Kidney epithelial cell (primary cell): Measurements from ENCODE around the gene VAC14. TPM values are rescaled to one million over a fixed set of nuclear protein-coding genes. Genes with fewer than 3 reads are reported as not detected.

ENCODE experiments used
- DNase-seq: peaks from one replicate; pipeline ENCODE4 v3.0.0-alpha.2; 2010; ENCODE audit warnings: low read depth
- H3K27me3 ChIP-seq: 2 replicates; pipeline ENCODE4 v1.6.0; 2011; ENCODE audit warnings: low read length; ENCODE audit not compliant: control insufficient read depth, insufficient read depth
- H3K36me3 ChIP-seq: 2 replicates; pipeline ENCODE4 v1.5.1; 2011; ENCODE audit warnings: low read length; ENCODE audit not compliant: control insufficient read depth, insufficient read depth
- H3K4me3 ChIP-seq: 2 replicates; pipeline ENCODE4 v1.5.1; 2011; ENCODE audit warnings: low read depth, mild to moderate bottlenecking, control low read depth, low read length
- total RNA-seq: library from RNA; depleted of rRNA; stranded (reverse); fragments of >200 nt; gene quantifications from 2 replicates; pipeline ENCODE4 v1.2.3, GENCODE V29; 2015
- TF ChIP-seq, protein P1 (sequence below): IDR thresholded peaks from 2 replicates; pipeline ENCODE4 v1.5.1; 2011; ENCODE audit warnings: mild to moderate bottlenecking, moderate library complexity, low read length, control low read depth, inconsistent platforms; ENCODE audit not compliant: insufficient read depth, poor library complexity, severe bottlenecking

The VAC14 gene
- total RNA-seq, 1 donor from 2014 or later: 61.3 TPM

DNA sequence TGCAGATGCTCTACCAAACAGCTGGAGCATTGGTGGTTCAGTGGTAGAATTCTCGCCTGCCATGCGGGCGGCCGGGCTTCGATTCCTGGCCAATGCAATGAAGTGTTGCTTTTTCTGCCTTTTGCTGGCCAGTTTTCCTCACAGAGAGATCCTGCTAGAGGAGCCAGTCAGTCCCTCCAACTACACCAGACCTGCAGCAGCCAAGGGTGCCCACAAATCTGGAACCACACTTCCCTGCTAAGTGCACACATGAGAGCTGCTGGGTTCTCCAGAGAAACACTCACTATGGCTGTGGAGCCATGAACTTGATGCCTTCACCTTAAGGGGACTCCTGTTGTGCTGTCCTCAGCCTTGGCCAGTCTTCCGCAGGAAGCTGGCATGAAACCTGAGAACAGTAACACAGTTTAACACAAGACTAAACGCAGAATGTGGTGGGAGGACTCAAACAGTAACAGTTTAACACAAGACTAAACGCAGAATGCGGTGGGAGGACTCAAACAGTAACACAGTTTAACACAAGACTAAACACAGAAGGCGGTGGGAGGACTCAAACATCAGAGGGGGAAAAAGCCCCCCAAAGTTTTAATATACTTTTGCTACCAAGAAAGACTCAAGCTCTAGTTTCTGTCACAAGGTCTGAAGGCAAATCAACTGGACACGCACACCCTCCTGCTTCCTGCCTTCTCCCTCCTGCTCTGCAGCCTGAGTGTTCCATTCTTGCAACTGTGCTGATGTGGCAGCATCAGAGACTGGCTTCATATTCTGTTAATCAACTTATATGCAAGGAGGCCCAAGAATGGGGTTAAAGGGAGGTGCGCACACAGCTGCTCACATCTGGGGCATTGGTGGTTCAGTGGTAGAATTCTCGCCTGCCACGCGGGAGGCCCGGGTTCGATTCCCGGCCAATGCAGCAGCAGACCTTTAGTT lies 12.0 kb downstream of the VAC14 start:
- TF ChIP-seq, protein P1, sequence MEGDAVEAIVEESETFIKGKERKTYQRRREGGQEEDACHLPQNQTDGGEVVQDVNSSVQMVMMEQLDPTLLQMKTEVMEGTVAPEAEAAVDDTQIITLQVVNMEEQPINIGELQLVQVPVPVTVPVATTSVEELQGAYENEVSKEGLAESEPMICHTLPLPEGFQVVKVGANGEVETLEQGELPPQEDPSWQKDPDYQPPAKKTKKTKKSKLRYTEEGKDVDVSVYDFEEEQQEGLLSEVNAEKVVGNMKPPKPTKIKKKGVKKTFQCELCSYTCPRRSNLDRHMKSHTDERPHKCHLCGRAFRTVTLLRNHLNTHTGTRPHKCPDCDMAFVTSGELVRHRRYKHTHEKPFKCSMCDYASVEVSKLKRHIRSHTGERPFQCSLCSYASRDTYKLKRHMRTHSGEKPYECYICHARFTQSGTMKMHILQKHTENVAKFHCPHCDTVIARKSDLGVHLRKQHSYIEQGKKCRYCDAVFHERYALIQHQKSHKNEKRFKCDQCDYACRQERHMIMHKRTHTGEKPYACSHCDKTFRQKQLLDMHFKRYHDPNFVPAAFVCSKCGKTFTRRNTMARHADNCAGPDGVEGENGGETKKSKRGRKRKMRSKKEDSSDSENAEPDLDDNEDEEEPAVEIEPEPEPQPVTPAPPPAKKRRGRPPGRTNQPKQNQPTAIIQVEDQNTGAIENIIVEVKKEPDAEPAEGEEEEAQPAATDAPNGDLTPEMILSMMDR: no peak
- no peaks in the 10 kb centered on the region for H3K27me3 ChIP-seq

DNA sequence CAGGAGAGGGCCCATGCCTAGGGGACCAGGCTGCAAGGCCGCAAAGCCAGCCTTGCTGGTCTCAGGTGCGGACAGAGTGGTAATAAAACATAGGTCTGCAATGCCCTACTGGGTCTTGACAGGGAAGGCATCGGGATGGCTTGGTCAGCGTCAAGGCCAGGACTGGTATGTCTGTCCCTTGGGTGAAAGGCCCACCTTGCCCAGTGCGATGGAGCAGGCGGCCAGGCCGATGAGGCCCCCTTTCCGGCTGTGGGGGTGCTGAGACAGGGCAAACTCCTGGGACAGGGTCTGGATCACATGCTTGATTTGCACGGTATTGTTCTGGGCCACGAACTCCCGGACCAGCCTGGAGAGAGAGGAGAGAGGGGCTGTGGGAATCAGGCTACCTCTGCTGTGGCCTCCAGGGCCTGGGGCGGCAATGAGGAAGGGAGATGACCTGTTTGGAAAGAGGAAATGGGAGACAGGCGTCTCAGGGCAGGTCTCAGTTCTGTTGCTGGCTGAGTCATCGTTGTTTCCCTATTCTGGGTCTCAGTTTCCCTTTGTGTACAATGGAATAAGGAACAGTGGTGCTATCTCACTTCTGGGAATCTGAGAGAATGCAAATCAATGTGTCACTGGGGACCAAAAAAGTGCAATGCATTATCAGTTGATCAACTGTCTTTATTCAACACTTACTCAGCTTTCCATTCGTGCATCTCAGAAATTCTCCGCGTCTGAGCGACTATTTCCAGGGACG lies 14.8 kb downstream of the VAC14 start:
- Histone ChIP-seq H3K27me3 (no peaks in the 10 kb centered on the region), H3K36me3 (no peaks in the 10 kb centered on the region), H3K4me3 (no peak overlapping the region)
- TF ChIP-seq, protein P1: no peak
- no peak for DNase-seq

More for the DNA sequence above, 12.0 kb downstream of the VAC14 start:
- H3K36me3 ChIP-seq: no peaks in the 10 kb centered on the region
- DNase-seq: no peak
- no peak overlapping the region for H3K4me3 ChIP-seq

DNA sequence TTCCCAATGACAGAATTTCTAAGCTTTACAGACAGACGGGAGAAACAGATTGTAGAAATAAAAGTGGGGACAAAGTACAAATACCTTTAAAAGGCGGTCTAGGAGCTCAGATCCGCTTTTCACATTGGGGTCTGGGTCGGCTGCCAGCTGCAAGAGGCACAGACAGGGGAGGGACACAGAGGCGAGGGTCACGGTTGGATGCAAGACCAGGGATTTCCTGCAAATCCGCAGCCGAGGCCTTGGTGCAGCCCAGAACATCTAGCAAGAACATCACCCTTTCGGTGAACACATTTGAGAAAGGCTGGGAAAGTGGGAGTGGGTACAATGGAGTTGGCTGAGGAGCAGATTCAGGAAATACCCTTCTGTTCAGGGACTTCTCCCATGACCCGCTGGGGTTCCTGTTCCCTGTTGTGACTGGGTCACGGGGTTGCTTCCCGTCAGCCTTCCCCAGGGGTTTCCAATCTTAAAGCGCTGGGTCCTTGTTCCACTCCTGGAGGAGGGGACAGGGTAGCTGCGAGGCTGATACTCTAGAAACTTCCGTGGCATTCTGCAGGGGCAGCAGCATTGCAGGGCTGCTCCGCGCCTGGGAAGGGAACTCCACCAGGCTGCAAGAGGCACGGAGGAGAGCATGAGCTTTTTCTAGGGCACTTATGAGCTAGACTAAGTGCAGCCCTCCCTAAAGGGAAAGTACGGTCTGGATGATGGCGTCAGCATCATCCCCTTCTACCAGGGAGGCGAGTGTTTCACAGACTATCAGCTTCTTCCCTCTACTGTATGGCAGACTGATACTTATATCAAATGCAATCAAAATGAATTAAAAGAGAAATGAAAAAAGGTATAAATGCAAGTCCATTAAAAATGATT lies 16.0 kb downstream of the VAC14 start:
- no peaks in the 10 kb centered on the region for H3K27me3 ChIP-seq
- H3K36me3 ChIP-seq: peaks cover 4% of the 10 kb centered on the region
- TF ChIP-seq, protein P1: no peak

DNA sequence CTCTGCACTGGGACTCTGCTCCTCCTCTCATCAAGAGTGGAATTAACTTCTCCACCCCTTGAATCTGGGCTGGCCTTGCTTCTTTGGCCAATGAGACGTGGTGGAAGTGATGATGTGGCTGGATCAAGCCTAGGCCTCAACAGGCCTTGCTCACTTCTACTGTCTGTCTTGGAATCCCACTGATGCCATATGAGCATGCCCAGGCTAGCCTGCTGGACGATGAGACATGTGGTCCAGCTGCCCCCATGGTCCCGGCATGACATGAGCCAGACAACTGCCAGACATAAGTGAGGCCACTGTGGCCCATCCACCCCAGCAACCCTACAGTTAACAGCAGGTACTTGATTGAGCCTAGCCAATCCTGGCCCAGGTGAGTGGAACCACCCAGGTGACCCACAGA lies 18.7 kb downstream of the VAC14 start:
- no peak for DNase-seq
- H3K36me3 ChIP-seq: peaks cover 5% of the 10 kb centered on the region
- TF ChIP-seq, protein P1: no peak
- no peak overlapping the region for H3K4me3 ChIP-seq
- H3K27me3 ChIP-seq: no peaks in the 10 kb centered on the region

More for the DNA sequence above, 16.0 kb downstream of the VAC14 start:
- DNase-seq: no peak
- H3K4me3 ChIP-seq: no peak overlapping the region

DNA sequence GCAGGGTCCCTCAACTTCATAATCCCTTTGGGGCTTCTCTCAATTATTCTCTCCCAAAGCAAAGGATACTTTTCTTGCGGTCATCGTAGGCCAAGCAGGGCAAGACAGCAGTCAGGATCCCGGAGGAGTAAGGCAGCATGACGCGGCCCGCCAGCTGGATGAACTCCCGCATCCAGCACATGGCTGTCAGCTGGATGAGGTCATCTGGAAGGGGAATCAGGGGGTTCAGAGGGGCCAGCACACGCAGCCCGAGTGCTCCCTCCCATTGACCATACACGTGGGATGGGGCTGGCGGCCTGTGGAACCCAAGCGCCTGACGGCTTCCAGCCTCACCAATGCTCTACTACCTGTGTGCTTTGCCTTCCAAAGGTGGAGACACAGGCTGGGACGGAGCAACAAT lies 19.2 kb downstream of the VAC14 start:
- Histone ChIP-seq H3K36me3 (peaks cover 5% of the 10 kb centered on the region), H3K27me3 (no peaks in the 10 kb centered on the region), H3K4me3 (no peak overlapping the region)
- no peak for DNase-seq
- TF ChIP-seq, protein P1: no peak
